Fibroblast of lung (primary cell): Measurements from ENCODE around the gene BIRC7.

Experiments used
- EZH2 ChIP-seq: IDR thresholded peaks from 2 replicates; pipeline ENCODE4 v1.5.1; 2012; ENCODE audit warnings: low read length, control low read depth, mild to moderate bottlenecking; ENCODE audit errors: missing control alignments
- TF ChIP-seq, protein P1 (sequence below), 2 donors: IDR thresholded peaks in 1 of 2; conservative IDR thresholded peaks in 1 of 2; 1 replicate in 1 of 2; 2 replicates in 1 of 2; pipeline ENCODE4 v1.5.1; 2011 to 2012; ENCODE audit warnings: low read length in 2 of 2, control low read depth in 1 of 2, inconsistent platforms in 1 of 2, low read depth in 1 of 2, mild to moderate bottlenecking in 1 of 2

DNA sequence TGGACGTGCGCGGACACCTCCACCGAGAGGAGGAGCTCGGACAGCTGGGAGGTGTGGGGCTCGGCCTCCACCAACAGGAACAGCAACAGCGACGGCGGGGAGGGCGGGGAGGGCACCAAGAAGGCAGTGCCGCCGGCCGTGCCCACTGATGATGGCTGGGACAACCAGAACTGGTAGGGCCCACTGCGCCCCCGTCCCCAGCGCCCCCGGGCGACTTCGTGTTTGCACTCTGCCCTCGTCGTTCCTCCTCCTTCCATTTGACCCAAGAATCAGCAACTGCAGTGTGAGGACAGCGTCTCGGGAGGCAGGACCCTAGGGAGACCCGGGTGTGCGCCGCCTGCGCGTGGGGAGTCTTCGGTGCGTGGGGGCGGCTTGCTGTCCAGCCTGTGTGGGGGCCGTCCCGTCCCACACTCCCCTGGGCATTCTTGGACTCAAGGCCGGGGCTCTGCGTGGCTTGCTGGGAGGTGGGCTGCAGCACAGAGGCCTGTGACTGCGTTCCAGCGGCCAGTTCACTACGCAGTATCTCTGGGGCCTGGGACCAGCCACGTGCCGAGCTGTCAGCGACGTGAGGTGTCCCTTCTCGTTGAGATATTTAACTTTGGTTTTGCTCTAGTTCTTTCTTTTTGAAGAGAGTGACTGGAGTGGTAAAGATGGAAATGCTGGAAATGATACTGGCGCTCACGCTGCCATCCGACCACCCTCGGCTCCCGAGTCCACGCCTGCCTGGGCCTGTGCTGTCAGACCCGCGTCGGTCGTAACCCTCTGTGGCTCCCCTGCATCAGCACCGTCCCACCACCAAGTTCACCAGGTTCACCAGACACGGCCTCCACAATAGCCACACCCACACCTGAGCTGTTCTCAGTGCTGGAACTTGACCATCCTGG lies 52.2 kb downstream of the BIRC7 start:
- TF ChIP-seq, protein P1, sequence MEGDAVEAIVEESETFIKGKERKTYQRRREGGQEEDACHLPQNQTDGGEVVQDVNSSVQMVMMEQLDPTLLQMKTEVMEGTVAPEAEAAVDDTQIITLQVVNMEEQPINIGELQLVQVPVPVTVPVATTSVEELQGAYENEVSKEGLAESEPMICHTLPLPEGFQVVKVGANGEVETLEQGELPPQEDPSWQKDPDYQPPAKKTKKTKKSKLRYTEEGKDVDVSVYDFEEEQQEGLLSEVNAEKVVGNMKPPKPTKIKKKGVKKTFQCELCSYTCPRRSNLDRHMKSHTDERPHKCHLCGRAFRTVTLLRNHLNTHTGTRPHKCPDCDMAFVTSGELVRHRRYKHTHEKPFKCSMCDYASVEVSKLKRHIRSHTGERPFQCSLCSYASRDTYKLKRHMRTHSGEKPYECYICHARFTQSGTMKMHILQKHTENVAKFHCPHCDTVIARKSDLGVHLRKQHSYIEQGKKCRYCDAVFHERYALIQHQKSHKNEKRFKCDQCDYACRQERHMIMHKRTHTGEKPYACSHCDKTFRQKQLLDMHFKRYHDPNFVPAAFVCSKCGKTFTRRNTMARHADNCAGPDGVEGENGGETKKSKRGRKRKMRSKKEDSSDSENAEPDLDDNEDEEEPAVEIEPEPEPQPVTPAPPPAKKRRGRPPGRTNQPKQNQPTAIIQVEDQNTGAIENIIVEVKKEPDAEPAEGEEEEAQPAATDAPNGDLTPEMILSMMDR (conservative IDR thresholded peaks at IDR 0.05 in 1 of 2, IDR thresholded peaks at IDR 0.05 in 1 of 2; ENCODE audit: low read depth in 1 of 2, low read length in 2 of 2), result no peak
- TF ChIP-seq EZH2, result no peak
